ENCODE data around the gene ABCA4. TPM values are rescaled to one million over a fixed set of nuclear protein-coding genes. Genes with fewer than 3 reads are reported as not detected.

The ABCA4 gene
- total RNA-seq, 1 donor from 2014 or later, result 0.14 TPM

DNA sequence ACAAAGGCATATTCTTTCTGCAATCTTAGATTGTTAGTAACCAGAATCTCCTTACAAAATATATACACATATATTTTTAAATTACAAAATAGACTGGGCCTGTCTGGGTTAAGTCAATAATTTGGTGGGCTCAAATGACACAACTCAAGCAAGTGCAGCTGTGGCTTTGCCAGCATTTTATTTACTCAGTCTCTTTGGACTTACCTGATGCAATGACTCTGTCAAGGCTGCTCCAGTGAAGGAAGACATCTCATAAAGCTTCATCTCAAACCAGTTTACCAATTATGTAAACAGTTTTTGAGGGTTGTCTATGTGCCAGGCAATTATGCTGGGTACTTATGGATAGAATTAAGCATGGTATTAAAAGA lies 22.8 kb upstream of the ABCA4 start:
- DNase-seq (ENCODE audit: low read depth, low spot score), result no peak
- H3K36me3 Mint-ChIP-seq (ENCODE audit: low read depth), result no peaks in the 10 kb centered on the region
- H3K9me3 Mint-ChIP-seq, result peaks cover 6% of the 10 kb centered on the region
- H3K4me1 Mint-ChIP-seq, result no peaks in the 10 kb centered on the region
- TF ChIP-seq, protein P1, sequence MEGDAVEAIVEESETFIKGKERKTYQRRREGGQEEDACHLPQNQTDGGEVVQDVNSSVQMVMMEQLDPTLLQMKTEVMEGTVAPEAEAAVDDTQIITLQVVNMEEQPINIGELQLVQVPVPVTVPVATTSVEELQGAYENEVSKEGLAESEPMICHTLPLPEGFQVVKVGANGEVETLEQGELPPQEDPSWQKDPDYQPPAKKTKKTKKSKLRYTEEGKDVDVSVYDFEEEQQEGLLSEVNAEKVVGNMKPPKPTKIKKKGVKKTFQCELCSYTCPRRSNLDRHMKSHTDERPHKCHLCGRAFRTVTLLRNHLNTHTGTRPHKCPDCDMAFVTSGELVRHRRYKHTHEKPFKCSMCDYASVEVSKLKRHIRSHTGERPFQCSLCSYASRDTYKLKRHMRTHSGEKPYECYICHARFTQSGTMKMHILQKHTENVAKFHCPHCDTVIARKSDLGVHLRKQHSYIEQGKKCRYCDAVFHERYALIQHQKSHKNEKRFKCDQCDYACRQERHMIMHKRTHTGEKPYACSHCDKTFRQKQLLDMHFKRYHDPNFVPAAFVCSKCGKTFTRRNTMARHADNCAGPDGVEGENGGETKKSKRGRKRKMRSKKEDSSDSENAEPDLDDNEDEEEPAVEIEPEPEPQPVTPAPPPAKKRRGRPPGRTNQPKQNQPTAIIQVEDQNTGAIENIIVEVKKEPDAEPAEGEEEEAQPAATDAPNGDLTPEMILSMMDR (conservative IDR thresholded peaks at IDR 0.05), result no peak
- H3K4me3 Mint-ChIP-seq, result no peak overlapping the region
- H3K27me3 Mint-ChIP-seq (ENCODE audit: low read depth), result no peaks in the 10 kb centered on the region
- no peak overlapping the region for H3K27ac Mint-ChIP-seq (ENCODE audit: unreplicated experiment)

DNA sequence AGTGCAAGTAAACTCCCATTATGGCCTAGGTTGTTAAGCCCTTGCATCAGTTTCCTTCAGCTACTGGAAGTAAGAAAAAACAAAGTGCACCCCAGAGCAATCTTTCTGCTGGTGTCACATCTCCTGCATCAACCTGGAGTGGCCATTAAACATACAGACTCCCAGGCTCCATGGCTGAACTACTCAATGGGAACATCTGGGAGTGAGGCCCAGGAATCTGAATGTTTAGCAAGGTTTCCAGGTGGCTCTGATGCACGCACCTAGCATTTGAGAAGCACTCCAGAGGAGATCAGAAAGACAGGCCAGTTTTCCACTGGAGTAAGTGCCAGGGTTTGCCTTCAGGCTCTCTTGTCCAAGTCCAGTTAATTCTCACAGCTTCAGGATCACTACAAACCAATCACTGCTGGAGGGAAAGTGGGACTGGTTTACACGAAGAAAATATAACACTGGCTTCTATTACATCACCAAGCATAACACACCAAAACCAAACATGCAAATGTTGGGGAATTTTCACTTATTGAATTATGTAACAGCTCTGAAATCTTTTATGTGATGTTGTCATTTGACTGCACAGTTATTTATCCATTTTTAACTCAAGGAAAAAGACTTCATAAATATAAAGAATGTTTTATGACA lies 22.3 kb upstream of the ABCA4 start:
- no peak overlapping the region for H3K27ac Mint-ChIP-seq (ENCODE audit: unreplicated experiment)
- TF ChIP-seq, protein P1 (conservative IDR thresholded peaks at IDR 0.05), result no peak
- no peaks in the 10 kb centered on the region for H3K27me3 Mint-ChIP-seq (ENCODE audit: low read depth)

DNA sequence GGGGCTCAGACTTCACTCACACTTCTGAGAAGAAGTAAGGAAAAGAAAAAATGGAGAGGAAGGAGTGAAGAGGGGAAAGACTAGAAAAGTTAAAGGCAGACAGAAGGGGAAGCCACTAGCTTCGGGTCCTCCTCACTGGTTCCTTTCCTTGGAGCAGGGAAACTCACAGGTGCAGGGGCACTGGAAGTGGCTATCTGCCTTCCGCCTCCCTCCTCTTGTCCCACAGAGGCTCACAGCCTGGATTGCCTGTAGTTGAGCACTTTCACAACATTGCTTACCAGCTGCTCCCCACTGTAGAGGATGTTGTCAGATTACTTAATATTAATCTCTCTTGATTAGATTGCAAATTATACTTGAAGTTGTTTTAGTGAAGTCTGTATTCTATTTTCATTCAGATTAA lies 21.6 kb upstream of the ABCA4 start:
- H3K4me1 Mint-ChIP-seq, result no peaks in the 10 kb centered on the region
- no peak for DNase-seq (ENCODE audit: low read depth, low spot score)
- H3K27ac Mint-ChIP-seq (ENCODE audit: unreplicated experiment), result no peak overlapping the region
- H3K9me3 Mint-ChIP-seq, result peaks cover 6% of the 10 kb centered on the region
- no peak overlapping the region for H3K4me3 Mint-ChIP-seq
- TF ChIP-seq, protein P1 (conservative IDR thresholded peaks at IDR 0.05), result no peak
- no peaks in the 10 kb centered on the region for H3K27me3 Mint-ChIP-seq (ENCODE audit: low read depth)
- H3K36me3 Mint-ChIP-seq (ENCODE audit: low read depth), result no peaks in the 10 kb centered on the region

More for the DNA sequence above, 22.3 kb upstream of the ABCA4 start:
- Mint-ChIP-seq H3K4me3 (no peak overlapping the region), H3K4me1 (no peaks in the 10 kb centered on the region), H3K36me3 (ENCODE audit: low read depth) (no peaks in the 10 kb centered on the region), H3K9me3 (peaks cover 6% of the 10 kb centered on the region)
- no peak for DNase-seq (ENCODE audit: low read depth, low spot score)

DNA sequence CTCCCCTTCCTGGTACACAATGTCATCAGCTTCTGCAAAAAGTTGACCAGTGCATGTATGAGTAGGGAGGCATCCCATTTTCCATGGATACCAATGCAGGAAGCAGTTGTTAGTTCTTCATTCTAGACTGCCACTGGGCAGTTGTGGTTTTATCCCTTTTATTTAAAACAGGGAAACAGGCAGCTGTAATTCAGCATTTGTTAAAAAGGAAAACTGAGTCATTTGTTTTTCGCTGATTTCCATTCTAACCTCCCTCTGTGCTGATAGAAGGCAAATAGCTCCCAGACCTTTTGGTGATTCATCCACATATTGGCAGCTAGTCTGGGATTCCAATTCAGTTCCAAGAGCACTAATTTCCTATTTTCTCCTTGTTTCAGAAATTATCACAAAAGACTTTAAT lies 21.1 kb upstream of the ABCA4 start:
- Mint-ChIP-seq H3K4me1 (no peaks in the 10 kb centered on the region), H3K4me3 (no peak overlapping the region), H3K9me3 (peaks cover 6% of the 10 kb centered on the region), H3K36me3 (ENCODE audit: low read depth) (peaks cover 2% of the 10 kb centered on the region), H3K27me3 (ENCODE audit: low read depth) (no peaks in the 10 kb centered on the region), H3K27ac (ENCODE audit: unreplicated experiment) (no peak overlapping the region)
- DNase-seq (ENCODE audit: low read depth, low spot score), result no peak
- TF ChIP-seq, protein P1 (conservative IDR thresholded peaks at IDR 0.05), result no peak

DNA sequence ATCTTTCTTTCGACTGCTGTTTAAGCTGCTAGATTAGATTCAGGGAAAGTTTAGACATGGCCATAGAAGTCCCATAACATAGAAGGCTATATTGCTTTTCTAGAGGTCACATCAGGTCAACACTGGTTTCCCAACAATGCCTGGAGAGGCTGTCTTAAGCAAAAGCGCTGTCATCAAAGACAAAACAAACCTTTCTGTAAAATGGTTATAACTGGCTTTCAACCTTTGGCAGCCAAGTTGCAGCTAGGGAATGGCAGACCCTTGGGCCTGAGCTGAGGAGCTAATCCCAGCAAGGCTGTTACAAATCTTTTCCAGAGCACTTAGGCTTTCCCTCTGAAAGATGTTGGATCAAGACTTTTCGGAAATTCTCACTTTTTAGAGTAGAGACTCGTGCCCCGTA lies 11.2 kb upstream of the ABCA4 start:
- Mint-ChIP-seq H3K4me3 (no peak overlapping the region), H3K27ac (ENCODE audit: unreplicated experiment) (no peak overlapping the region), H3K27me3 (ENCODE audit: low read depth) (no peaks in the 10 kb centered on the region), H3K36me3 (ENCODE audit: low read depth) (peaks cover 13% of the 10 kb centered on the region), H3K9me3 (peaks cover 3% of the 10 kb centered on the region), H3K4me1 (peaks cover 15% of the 10 kb centered on the region)
- TF ChIP-seq, protein P1 (conservative IDR thresholded peaks at IDR 0.05), result no peak
- DNase-seq (ENCODE audit: low read depth, low spot score), result no peak
